ENCODE data around the gene RSPH6A.

The RSPH6A gene

DNA sequence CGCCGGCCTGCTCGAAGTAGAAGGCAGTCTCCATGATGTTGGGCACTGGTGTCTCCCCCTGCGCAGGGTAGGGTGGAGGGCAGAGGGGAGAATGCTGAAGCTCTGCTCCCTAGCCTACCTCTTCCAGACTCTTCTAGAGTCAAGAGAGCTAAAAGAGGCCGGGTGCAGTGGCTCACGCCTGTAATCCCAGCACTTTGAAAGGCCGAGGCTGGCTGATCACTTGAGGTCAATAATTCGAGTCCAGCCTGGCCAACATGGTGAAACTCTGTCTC, 10.2 kb downstream of the RSPH6A start:
- Histone ChIP-seq H3K36me3 (ENCODE audit: insufficient read depth, low read length) (no peaks in the 10 kb centered on the region), H3K9ac (ENCODE audit: low read depth, low read length, poor library complexity, severe bottlenecking) (no peak overlapping the region)
- TF ChIP-seq CTCF (conservative IDR thresholded peaks at IDR 0.05; ENCODE audit: low read length) (no peak), EZH2phosphoT487 (IDR thresholded peaks at IDR 0.05; ENCODE audit: borderline replicate concordance) (no peak)

DNA sequence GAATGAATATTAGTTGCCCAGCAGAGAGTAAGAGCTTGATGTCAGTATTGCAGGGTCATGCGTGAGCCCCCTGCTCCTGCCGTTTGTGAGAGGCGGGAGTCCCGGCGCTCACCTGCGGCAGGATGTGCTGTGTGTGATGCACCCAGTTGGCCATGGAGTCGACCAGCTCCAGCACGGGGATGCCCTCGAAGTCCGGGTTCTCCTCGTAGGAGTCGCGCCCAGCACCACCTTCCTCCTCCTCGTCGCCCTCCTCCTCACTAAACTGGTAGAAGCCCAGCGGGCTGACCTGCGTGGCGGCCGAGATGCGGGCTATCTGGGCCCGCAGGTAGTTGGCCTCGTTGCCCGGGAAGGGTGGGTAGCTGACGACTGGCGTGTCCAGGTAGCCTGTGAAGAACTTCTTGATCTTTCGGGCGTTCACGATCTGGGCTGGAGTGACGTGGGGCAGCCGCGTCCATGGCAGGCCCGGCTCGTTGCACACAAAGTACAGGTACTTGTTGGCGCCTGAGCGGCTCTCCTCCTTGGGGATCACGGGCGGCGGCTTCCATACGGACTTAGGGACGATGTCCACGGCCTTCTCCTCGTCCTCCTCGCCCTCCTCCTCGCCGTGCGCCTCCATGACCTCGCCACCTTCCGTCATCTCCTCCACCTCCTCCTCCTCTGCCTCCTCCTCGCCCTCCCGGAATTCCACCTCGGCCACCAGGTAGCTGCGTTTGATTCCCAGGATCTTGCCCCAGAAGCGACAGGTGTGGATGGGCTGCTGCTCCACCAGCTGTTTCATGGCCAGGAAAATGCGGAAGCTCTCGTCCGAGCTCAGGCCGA, 10.8 kb downstream of the RSPH6A start:
- Histone ChIP-seq H2AFZ (ENCODE audit: low read length) (no peak overlapping the region), H3K79me2 (ENCODE audit: insufficient read depth, low read length) (no peaks in the 10 kb centered on the region)

More for the DNA sequence above, 10.2 kb downstream of the RSPH6A start:
- H3K9me3 ChIP-seq (ENCODE audit: insufficient read depth, low read depth, low read length) = no peaks in the 10 kb centered on the region
- no peak overlapping the region for H3K4me3 ChIP-seq (ENCODE audit: low read length, poor library complexity, severe bottlenecking)
- no peaks in the 10 kb centered on the region for H4K20me1 ChIP-seq (ENCODE audit: insufficient read depth, low read length, poor library complexity, severe bottlenecking)
- H3K4me1 ChIP-seq (ENCODE audit: insufficient read depth, low read length, poor library complexity, severe bottlenecking) = no peaks in the 10 kb centered on the region
- H3K9me2 ChIP-seq (replicated peaks; ENCODE audit: low read depth, low read length) = no peaks in the 10 kb centered on the region
- H2AFZ ChIP-seq (ENCODE audit: low read length) = no peak overlapping the region
- no peaks in the 10 kb centered on the region for H3K79me2 ChIP-seq (ENCODE audit: insufficient read depth, low read length)
- no peaks in the 10 kb centered on the region for H3K27me3 ChIP-seq (ENCODE audit: insufficient read depth, low read length, poor library complexity, severe bottlenecking)
- H3F3A ChIP-seq (ENCODE audit: low read depth) = no peaks in the 10 kb centered on the region
- no peak overlapping the region for H3K4me2 ChIP-seq (ENCODE audit: low read depth, low read length, poor library complexity, severe bottlenecking)

GRCh38 chr19:45801603-45802175, 13.4 kb downstream of the RSPH6A start:
- Histone ChIP-seq H3F3A (ENCODE audit: low read depth) (no peaks in the 10 kb centered on the region), H3K79me2 (ENCODE audit: insufficient read depth, low read length) (no peaks in the 10 kb centered on the region), H3K4me2 (ENCODE audit: low read depth, low read length, poor library complexity, severe bottlenecking) (no peak overlapping the region), H3K4me3 (ENCODE audit: low read length, poor library complexity, severe bottlenecking) (no peak overlapping the region), H3K36me3 (ENCODE audit: insufficient read depth, low read length) (no peaks in the 10 kb centered on the region), H4K20me1 (ENCODE audit: insufficient read depth, low read length, poor library complexity, severe bottlenecking) (no peaks in the 10 kb centered on the region), H2AFZ (ENCODE audit: low read length) (no peak overlapping the region), H3K4me1 (ENCODE audit: insufficient read depth, low read length, poor library complexity, severe bottlenecking) (no peaks in the 10 kb centered on the region), H3K27me3 (ENCODE audit: insufficient read depth, low read length, poor library complexity, severe bottlenecking) (no peaks in the 10 kb centered on the region), H3K9me3 (ENCODE audit: insufficient read depth, low read depth, low read length) (no peaks in the 10 kb centered on the region), H3K9ac (ENCODE audit: low read depth, low read length, poor library complexity, severe bottlenecking) (no peak overlapping the region), H3K9me2 (replicated peaks; ENCODE audit: low read depth, low read length) (no peaks in the 10 kb centered on the region)
- no peak for TF ChIP-seq EZH2phosphoT487 (IDR thresholded peaks at IDR 0.05; ENCODE audit: borderline replicate concordance)
- TF ChIP-seq CTCF (conservative IDR thresholded peaks at IDR 0.05; ENCODE audit: low read length) = no peak

More for the DNA sequence above, 10.8 kb downstream of the RSPH6A start:
- H3K9ac ChIP-seq (ENCODE audit: low read depth, low read length, poor library complexity, severe bottlenecking) = no peak overlapping the region
- H3K36me3 ChIP-seq (ENCODE audit: insufficient read depth, low read length) = no peaks in the 10 kb centered on the region
- no peak overlapping the region for H3K4me3 ChIP-seq (ENCODE audit: low read length, poor library complexity, severe bottlenecking)
- no peaks in the 10 kb centered on the region for H3K27me3 ChIP-seq (ENCODE audit: insufficient read depth, low read length, poor library complexity, severe bottlenecking)
- H3K4me2 ChIP-seq (ENCODE audit: low read depth, low read length, poor library complexity, severe bottlenecking) = no peak overlapping the region
- no peaks in the 10 kb centered on the region for H4K20me1 ChIP-seq (ENCODE audit: insufficient read depth, low read length, poor library complexity, severe bottlenecking)
- TF ChIP-seq CTCF (conservative IDR thresholded peaks at IDR 0.05; ENCODE audit: low read length) = no peak
- no peak for TF ChIP-seq EZH2phosphoT487 (IDR thresholded peaks at IDR 0.05; ENCODE audit: borderline replicate concordance)
- H3K9me3 ChIP-seq (ENCODE audit: insufficient read depth, low read depth, low read length) = no peaks in the 10 kb centered on the region
- no peaks in the 10 kb centered on the region for H3K4me1 ChIP-seq (ENCODE audit: insufficient read depth, low read length, poor library complexity, severe bottlenecking)
- no peaks in the 10 kb centered on the region for H3F3A ChIP-seq (ENCODE audit: low read depth)
- H3K9me2 ChIP-seq (replicated peaks; ENCODE audit: low read depth, low read length) = no peaks in the 10 kb centered on the region

Data from Loucy (cell line).